ENCODE measurements around the gene VAPA. TPM values are rescaled to one million over a fixed set of nuclear protein-coding genes. Genes with fewer than 3 reads are reported as not detected.
"Not testable (repeated sequence)": the region's sequence is repeated elsewhere in the genome, so short reads cannot be mapped to it uniquely, and the experiment has no call there.

Gene VAPA
- total and polyA plus RNA-seq, 2 donors (not counting 3 experiments of a cell fraction or from before 2014, with no cell fraction given), result 105 to 163 TPM

DNA sequence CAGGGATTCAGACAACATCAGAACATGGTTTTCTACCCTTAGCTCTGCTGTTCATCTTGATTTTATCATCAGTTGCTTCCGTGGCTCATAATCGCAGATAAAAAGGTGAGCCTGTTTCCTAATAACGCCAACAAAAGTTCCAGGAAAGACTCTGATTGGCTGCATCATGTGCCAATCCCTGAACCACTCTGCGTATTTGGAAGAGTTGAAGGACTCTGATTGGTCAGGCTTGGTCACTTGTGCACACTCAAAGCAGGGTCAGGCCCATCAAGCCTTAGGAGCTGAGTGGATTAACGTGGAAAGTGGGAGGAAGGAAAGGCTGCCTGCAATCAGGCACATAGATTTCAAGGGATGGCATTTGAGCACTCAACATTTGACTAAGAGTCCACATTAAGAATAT is 16.7 kb upstream of the VAPA start:
- Histone ChIP-seq H3K79me2 (ENCODE audit: control insufficient read depth, insufficient read depth, low read length) (no peaks in the 10 kb centered on the region), H3K36me3 (ENCODE audit: control insufficient read depth in 2 of 2, extremely low read depth in 1 of 2, insufficient read depth in 2 of 2, low read length in 2 of 2) (no peaks in the 10 kb centered on the region), H4K20me1 (replicated peaks; ENCODE audit: control insufficient read depth, extremely low read depth, insufficient read depth, low read length) (no peaks in the 10 kb centered on the region), H3K9me1 (replicated peaks; ENCODE audit: control insufficient read depth, extremely low read depth, insufficient read depth, low read length) (no peaks in the 10 kb centered on the region), H3K27ac (ENCODE audit: insufficient read depth, low read depth, low read length) (no peak overlapping the region), H3K4me1 (ENCODE audit: control insufficient read depth, extremely low read depth, insufficient read depth, low read length) (peaks cover 5% of the 10 kb centered on the region), H3K4me3 (replicated peaks in 1 of 3; ENCODE audit: insufficient read depth in 1 of 3, low read depth in 1 of 3, low read length in 3 of 3) (no peak overlapping the region), H3K9me3 (replicated peaks; ENCODE audit: control insufficient read depth, insufficient read depth, low read length) (no peaks in the 10 kb centered on the region), H3K9ac (replicated peaks; ENCODE audit: extremely low read depth, insufficient read depth, low read length) (no peak overlapping the region), H2AFZ (ENCODE audit: low read depth, low read length) (no peak overlapping the region), H3K27me3 (ENCODE audit: control insufficient read depth in 2 of 2, insufficient read depth in 2 of 2, low read length in 2 of 2) (no peaks in the 10 kb centered on the region), H3K4me2 (ENCODE audit: insufficient read depth, low read length) (no peak overlapping the region)
- no peak for FAIRE-seq
- no peak for TF ChIP-seq GATA2 (IDR thresholded peaks at IDR 0.05; ENCODE audit: insufficient read depth, insufficient read length, low read depth, low read length)
- no TSS peak for BruUV-seq (replicated peaks)
- POLR2A ChIA-PET, result no interaction called here
- no peak for DNase-seq (ENCODE audit: low read depth, low spot score)
- CTCF ChIA-PET, result interaction anchor here (1.2 kb wide), 1 partner anchor 9 kb away, joined by 4 read pairs; no protein-coding TSS in a partner anchor
- dilution Hi-C loops (cut with MboI; ENCODE audit: extremely low pct_ligation_motif_present, low sequenced_read_pairs) (no loop called here), intact Hi-C loops (cut with micrococcal nuclease) (no loop called here)

GRCh38 chr18:9897787-9898291 is 16.0 kb upstream of the VAPA start:
- H3K36me3 ChIP-seq (ENCODE audit: control insufficient read depth in 2 of 2, extremely low read depth in 1 of 2, insufficient read depth in 2 of 2, low read length in 2 of 2); dilution Hi-C loops (cut with MboI; ENCODE audit: extremely low pct_ligation_motif_present, low sequenced_read_pairs); H3K9ac ChIP-seq (replicated peaks; ENCODE audit: extremely low read depth, insufficient read depth, low read length); FAIRE-seq; DNase-seq (ENCODE audit: low read depth, low spot score); H3K27me3 ChIP-seq (ENCODE audit: control insufficient read depth in 2 of 2, insufficient read depth in 2 of 2, low read length in 2 of 2); H3K9me1 ChIP-seq (replicated peaks; ENCODE audit: control insufficient read depth, extremely low read depth, insufficient read depth, low read length); BruUV-seq (replicated peaks); POLR2A ChIA-PET; H3K9me3 ChIP-seq (replicated peaks; ENCODE audit: control insufficient read depth, insufficient read depth, low read length); H3K4me3 ChIP-seq (replicated peaks in 1 of 3; ENCODE audit: insufficient read depth in 1 of 3, low read depth in 1 of 3, low read length in 3 of 3); CTCF ChIA-PET; H4K20me1 ChIP-seq (replicated peaks; ENCODE audit: control insufficient read depth, extremely low read depth, insufficient read depth, low read length); H3K79me2 ChIP-seq (ENCODE audit: control insufficient read depth, insufficient read depth, low read length); H2AFZ ChIP-seq (ENCODE audit: low read depth, low read length); H3K4me2 ChIP-seq (ENCODE audit: insufficient read depth, low read length); H3K27ac ChIP-seq (ENCODE audit: insufficient read depth, low read depth, low read length); intact Hi-C loops (cut with micrococcal nuclease); H3K4me1 ChIP-seq (ENCODE audit: control insufficient read depth, extremely low read depth, insufficient read depth, low read length): not testable (repeated sequence)
